NOMO-1 treated with dmso at 0.1 percent for 144 hours (cell line): Measurements from ENCODE around the gene SRP14.

Experiments used
- DNase-seq: peaks from one replicate; lab custom pipeline; 2025; ENCODE audit not compliant: unreplicated experiment; lab: John Stamatoyannopoulos, UW

Gene SRP14

GRCh38 chr15:40069178-40070165 is 30.5 kb upstream of the SRP14 start:
- DNase-seq, result no peak

GRCh38 chr15:40067921-40068624 is 29.1 kb upstream of the SRP14 start:
- no peak for DNase-seq

GRCh38 chr15:40066589-40066988 is 27.6 kb upstream of the SRP14 start:
- DNase-seq, result no peak

- no peak for DNase-seq
These were observed 26.2 kb upstream of the SRP14 start for GRCh38 chr15:40065166-40065565.

- no peak for DNase-seq
These were observed 25.4 kb upstream of the SRP14 start for GRCh38 chr15:40064231-40064894.

- no peak for DNase-seq
These were observed 24.6 kb upstream of the SRP14 start for GRCh38 chr15:40063563-40064011.

GRCh38 chr15:40062816-40063562 is 24.0 kb upstream of the SRP14 start:
- no peak for DNase-seq

GRCh38 chr15:40061212-40061901 is 22.4 kb upstream of the SRP14 start:
- DNase-seq, result no peak

- no peak for DNase-seq
These were observed 21.4 kb upstream of the SRP14 start for GRCh38 chr15:40060236-40060961.

- no peak for DNase-seq
These were observed 20.8 kb upstream of the SRP14 start for GRCh38 chr15:40059821-40060220.

- no peak for DNase-seq
These were observed 19.6 kb upstream of the SRP14 start for GRCh38 chr15:40058476-40059140.

- no peak for DNase-seq
These were observed 16.8 kb upstream of the SRP14 start for GRCh38 chr15:40055576-40056293.

GRCh38 chr15:40054855-40055575 is 16.0 kb upstream of the SRP14 start:
- DNase-seq, result no peak

- no peak for DNase-seq
These were observed 15.5 kb upstream of the SRP14 start for GRCh38 chr15:40054605-40054854.

- no peak for DNase-seq
These were observed 15.0 kb upstream of the SRP14 start for GRCh38 chr15:40053831-40054604.

- no peak for DNase-seq
These were observed 14.3 kb upstream of the SRP14 start for GRCh38 chr15:40053079-40053830.

GRCh38 chr15:40052604-40053003 is 13.6 kb upstream of the SRP14 start:
- DNase-seq, result no peak
